Stimulated activated CD8-positive, alpha-beta memory T cell treated with anti-CD3 and anti-CD28 coated beads, Interleukin-12 subunit alpha, Interleukin-12 subunit beta, amount 100 ng/mL, for 1 hour (primary cell): Measurements from ENCODE around the gene DENND4B.

Experiments
- DNase-seq: peaks from one replicate; pipeline ENCODE4 v3.0.0-alpha.2; 2020; ENCODE audit warnings: low read depth

Gene DENND4B

DNA sequence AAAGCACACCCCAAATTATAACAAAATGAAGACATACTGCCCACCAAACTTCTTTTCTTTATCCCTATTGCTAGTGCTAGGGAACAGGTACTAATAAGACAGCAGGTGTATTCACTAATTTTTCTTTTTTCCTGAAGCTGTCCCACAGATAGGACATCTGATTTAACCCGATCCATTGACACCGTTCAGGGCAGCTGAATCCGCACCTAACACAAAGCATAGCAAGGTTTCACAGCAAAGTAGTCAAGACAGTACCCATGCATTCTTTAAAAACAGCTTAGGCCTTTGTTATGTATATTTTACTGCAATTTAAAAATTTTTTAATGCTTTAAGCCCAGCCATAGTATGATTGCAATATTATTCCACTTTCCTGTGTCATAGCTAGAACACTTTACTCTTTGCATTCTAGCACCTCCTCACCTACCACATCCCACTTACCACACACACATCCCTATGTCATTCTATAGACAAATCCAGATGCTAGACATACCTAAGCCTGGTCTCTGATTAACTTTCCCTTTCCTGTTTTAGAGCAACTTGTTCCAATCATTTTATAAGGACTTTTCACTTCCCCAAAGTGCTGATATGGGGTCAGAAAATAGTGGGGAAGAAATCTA lies 64.1 kb downstream of the DENND4B start:
- no peak for DNase-seq

DNA sequence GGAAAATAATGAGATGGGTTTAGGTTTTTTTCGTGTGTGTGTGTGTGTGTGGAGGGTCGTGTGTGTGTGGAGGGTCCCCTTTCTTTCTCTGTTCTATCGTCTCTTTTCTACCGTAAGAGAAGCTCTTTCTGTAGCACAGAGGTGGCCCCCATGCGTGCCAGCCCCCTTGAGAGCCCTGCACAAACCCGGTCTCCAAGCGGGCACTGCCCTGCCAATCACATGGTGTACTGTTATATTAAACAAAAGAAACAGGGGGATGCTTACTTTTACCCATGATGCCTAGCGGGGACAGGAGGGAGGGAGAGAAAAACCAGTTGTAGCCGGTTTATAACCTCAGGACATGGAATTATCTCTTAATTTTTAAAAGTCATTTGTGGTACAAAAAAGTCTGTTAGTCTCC lies 64.8 kb downstream of the DENND4B start:
- no peak for DNase-seq

DNA sequence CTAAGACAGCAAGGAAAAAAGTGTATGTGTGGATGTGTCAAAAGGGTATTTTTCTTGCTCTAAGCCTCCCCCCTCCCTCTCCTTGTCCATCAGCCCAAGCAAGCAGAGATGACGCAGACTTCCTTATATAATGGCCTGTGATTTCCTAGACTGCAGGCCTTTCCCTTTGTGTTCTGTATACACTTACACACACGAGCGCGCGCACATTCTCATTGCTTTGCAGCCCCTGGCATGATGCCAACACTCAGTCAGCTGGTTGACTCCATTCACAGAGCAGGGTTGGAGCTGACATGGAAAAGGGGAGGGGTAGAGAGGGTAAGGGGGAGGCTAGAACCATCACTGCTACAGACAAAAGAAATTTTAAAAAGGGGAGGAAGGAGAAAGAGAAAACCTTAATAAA lies 65.6 kb downstream of the DENND4B start:
- DNase-seq: no peak

DNA sequence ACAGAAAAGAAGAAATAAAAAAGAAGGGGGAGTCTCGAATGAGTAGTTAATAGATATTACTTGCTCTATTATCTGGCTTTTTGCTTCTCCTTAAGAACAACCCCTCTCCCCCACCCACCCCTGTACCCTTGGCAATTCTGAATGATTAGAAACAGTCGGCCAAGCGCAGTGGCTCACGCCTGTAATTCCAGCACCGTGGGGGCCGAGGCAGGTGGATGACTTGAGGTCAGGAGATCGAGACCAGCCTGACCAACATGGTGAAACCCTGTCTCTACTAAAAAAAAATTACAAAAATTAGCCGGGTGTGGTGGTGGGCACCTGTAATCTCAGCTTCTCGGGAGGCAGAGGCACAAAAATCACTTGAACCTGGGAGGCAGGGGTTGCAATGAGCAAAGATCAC lies 66.5 kb downstream of the DENND4B start:
- DNase-seq: no peak
